ENCODE data around the gene NUP210L. TPM values are rescaled to one million over a fixed set of nuclear protein-coding genes. Genes with fewer than 3 reads are reported as not detected.

Gene NUP210L
- total RNA-seq, 1 donor from 2014 or later: 0.15 TPM

GRCh38 chr1:153968972-153969371, 185.9 kb downstream of the NUP210L start:
- intact Hi-C loops (cut with micrococcal nuclease): loop anchor here (5.0 to 10.0 kb wide), 2 partner anchors 337 to 434 kb away; partner anchors contain the start of genes CHTOP and S100A6

DNA sequence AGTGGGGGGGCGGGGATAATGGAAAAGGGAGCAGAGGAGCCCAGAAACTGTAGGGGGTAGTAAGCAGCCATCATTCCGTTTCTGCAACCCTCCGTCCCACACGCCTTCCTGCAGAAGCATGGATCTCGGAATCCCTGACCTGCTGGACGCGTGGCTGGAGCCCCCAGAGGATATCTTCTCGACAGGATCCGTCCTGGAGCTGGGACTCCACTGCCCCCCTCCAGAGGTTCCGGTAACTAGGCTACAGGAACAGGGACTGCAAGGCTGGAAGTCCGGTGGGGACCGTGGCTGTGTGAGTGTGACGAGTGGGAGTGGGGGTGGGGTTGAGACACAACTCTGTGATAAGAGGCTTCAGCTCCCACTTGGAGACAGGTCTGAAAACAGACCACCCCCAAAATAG, 186.5 kb downstream of the NUP210L start:
- intact Hi-C loops (cut with micrococcal nuclease): loop anchor here (5.0 to 10.0 kb wide), 2 partner anchors 336 to 434 kb away; partner anchors contain the start of genes CHTOP and S100A6

DNA sequence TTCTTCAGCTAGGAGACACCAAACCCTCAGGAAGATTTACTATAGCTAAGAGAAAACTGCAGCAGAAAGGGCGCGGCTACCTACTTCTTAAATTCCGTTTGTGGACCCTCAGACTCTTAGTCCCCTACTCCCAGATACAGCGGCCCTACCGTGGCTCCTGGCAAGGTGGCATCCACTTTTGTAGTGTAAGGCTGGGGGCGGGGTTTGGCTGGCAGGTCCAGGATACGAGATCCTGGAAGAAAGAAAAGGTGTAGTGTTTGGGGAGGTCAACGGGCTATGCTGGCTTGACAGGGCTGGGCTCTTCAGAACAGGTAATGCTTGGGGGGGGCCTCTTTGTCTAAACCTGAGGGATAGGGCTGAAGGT, 186.9 kb downstream of the NUP210L start:
- intact Hi-C loops (cut with micrococcal nuclease): loop anchor here (1.0 to 10.0 kb wide), 9 partner anchors 9 to 433 kb away; partner anchors contain the start of genes CHTOP, DENND4B, JTB and RAB13

- intact Hi-C loops (cut with micrococcal nuclease): loop anchor here (1.0 to 10.0 kb wide), 9 partner anchors 10 to 433 kb away; partner anchors contain the start of genes CHTOP, DENND4B, JTB and RAB13
These were observed 187.5 kb downstream of the NUP210L start, which contains the start of gene CREB3L4 for GRCh38 chr1:153967107-153967999. TSS of gene CREB3L4 (plus strand) at chr1:153967902. CDS start at chr1:153968526, 624 bp downstream.

DNA sequence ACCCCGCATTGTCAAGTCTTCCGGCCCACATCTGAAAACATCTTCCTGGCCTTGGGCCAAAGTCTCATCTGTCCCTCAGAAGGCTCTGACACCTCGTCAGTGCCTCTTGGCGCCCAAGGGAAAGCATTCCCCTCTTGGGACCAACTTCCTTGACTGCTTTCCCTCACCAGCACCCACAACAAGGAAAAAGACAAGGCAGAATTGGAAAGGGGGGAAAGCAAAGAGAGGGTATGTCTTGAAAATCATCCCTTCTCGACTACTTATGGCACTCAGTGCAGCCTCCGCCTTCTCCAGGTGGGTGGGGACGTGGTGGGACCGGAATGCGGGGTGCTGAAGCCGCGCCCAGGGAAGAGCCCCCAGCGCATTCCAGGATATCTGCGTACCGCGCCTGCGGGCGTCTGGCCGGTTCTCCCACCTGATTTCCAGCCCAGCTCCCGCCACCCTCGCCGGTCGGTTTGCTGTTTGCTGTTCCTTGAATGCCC, 191.0 kb downstream of the NUP210L start:
- intact Hi-C loops (cut with micrococcal nuclease): loop anchor here (1.0 to 10.0 kb wide), 4 partner anchors 13 to 429 kb away; partner anchors contain the start of genes JTB, RPS27 and S100A6

GRCh38 chr1:153963030-153963849, 191.6 kb downstream of the NUP210L start, which contains the start of gene SLC39A1:
TSS of gene SLC39A1 (minus strand) at chr1:153963537. CDS start at chr1:153962715, 822 bp downstream.
- intact Hi-C loops (cut with micrococcal nuclease): loop anchor here (1.0 to 10.0 kb wide), 4 partner anchors 14 to 428 kb away; partner anchors contain the start of genes JTB, RPS27 and S100A6

- intact Hi-C loops (cut with micrococcal nuclease): loop anchor here (1.0 to 10.0 kb wide), 4 partner anchors 15 to 428 kb away; partner anchors contain the start of genes JTB, RPS27 and S100A6
These were observed 192.5 kb downstream of the NUP210L start for GRCh38 chr1:153962088-153963029.

GRCh38 chr1:153961421-153961820, 193.5 kb downstream of the NUP210L start:
- intact Hi-C loops (cut with micrococcal nuclease): loop anchor here (10.0 kb wide), 1 partner anchor 427 kb away; the partner anchor contains the start of gene S100A6

GRCh38 chr1:153960206-153960605, 194.7 kb downstream of the NUP210L start:
- intact Hi-C loops (cut with micrococcal nuclease): loop anchor here (10.0 kb wide), 1 partner anchor 425 kb away; the partner anchor contains the start of gene S100A6

- intact Hi-C loops (cut with micrococcal nuclease): loop anchor here (2.0 to 5.0 kb wide), 4 partner anchors 31 to 302 kb away; partner anchors contain the start of genes INTS3, RPS27 and SNAPIN
These were observed 195.4 kb downstream of the NUP210L start for GRCh38 chr1:153959454-153959853.

DNA sequence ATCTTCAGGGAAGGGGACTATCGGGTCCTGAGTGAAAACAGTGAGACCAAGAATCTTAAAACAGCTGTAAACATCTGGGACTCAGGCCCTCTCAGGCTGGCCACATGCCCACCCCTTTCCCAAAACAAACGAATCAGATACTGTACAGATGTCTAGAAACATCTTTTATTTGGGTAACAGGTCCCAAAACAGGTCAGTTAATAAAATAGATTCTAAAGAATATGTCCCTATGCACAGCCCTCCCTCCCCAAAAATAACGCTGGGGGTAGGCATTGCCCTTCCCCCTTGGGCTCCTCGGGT, 196.0 kb downstream of the NUP210L start:
- intact Hi-C loops (cut with micrococcal nuclease): loop anchor here (2.0 to 5.0 kb wide), 4 partner anchors 32 to 302 kb away; partner anchors contain the start of genes INTS3, RPS27 and SNAPIN

GRCh38 chr1:153958111-153958960, 196.5 kb downstream of the NUP210L start, which contains the start of gene CRTC2:
TSS of gene CRTC2 (minus strand) at chr1:153958612. CDS start at chr1:153958497, 115 bp downstream.
- intact Hi-C loops (cut with micrococcal nuclease): loop anchor here (2.0 to 5.0 kb wide), 4 partner anchors 32 to 301 kb away; partner anchors contain the start of genes INTS3, RPS27 and SNAPIN

DNA sequence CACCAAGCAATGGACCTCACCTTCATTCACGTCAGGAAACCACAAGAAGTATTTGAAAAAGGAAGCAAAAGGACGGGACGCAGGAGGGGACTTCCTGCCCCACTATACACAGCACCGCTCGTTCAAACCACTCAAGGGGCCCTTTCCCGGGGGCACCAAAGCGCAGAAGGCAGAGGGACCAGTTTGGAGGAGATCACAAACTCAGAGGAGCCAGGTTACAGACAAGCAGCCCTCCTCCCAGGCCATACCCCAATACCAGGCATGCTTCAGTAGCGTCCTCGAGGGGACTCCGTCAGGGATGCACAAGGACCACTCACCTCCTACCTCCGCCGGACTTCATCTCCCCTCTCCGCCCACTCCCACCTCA, 197.1 kb downstream of the NUP210L start:
- intact Hi-C loops (cut with micrococcal nuclease): loop anchor here (1.0 to 5.0 kb wide), 8 partner anchors 10 to 300 kb away; partner anchors contain the start of genes CREB3L4, INTS3, JTB and RPS27

- intact Hi-C loops (cut with micrococcal nuclease): loop anchor here (1.0 to 5.0 kb wide), 7 partner anchors 10 to 300 kb away; partner anchors contain the start of genes CREB3L4, INTS3, JTB and SNAPIN
These were observed 197.7 kb downstream of the NUP210L start for GRCh38 chr1:153956997-153957715.

DNA sequence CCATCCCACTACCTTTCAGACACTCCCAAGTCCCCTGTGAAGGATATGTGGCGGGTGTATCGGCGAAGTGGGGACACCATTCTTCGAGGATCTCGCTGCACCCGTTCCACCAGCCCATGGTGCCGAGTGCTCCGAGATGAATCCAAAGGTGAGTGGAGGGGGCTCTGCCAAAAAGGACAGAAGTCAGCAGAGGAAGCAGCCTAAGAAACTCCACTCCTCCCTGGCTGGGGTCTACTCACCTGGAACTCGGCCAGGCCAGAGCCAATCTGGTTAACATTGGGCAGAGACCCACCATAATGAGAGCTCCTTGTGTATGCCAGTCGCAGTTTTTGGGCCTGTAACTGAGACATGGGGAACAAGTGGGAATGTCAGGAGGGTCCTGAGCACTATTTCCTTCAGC, 200.0 kb downstream of the NUP210L start:
- intact Hi-C loops (cut with micrococcal nuclease): loop anchor here (5.0 kb wide), 3 partner anchors 227 to 298 kb away; partner anchors contain the start of genes INTS3 and SNAPIN

GRCh38 chr1:153953859-153954365, 201.0 kb downstream of the NUP210L start:
- intact Hi-C loops (cut with micrococcal nuclease): no loop called here

- intact Hi-C loops (cut with micrococcal nuclease): no loop called here
These were observed 203.1 kb downstream of the NUP210L start for GRCh38 chr1:153951801-153952200.
